HCT116 (cell line): ENCODE measurements around the gene CXCL8. TPM values are rescaled to one million over a fixed set of nuclear protein-coding genes. Genes with fewer than 3 reads are reported as not detected.

Experiments
- ATAC-seq: fragments of 200-7000 bp; cut with Tn5 transposase; 2 replicates; pipeline ENCODE4 v1.9.1; 2020; ENCODE audit warnings: mild to moderate bottlenecking, moderate library complexity
- BruUV-seq: library from RNA; stranded (reverse); fragments of 400-500 nt; replicated peaks from 2 replicates; lab custom pipeline; 2021; lab: Mats Ljungman, UMichigan
- CTCF ChIA-PET: fragments of 300-600 bp; sonication (Branson Sonifier 250); formaldehyde crosslinking; loops from one replicate; lab custom pipeline; 2021; ENCODE audit warnings: antibody characterized with exemption; lab: Charles Lee
- POLR2A ChIA-PET: fragments of 300-600, 350-600 bp; sonication (Branson Sonifier 250); formaldehyde crosslinking; loops from one replicate; lab custom pipeline; 2021; ENCODE audit warnings: antibody characterized with exemption; lab: Charles Lee
- RAD21 ChIA-PET, 2 experiments: fragments of 300-600 bp; sonication (Branson Sonifier 250); formaldehyde crosslinking; loops; one replicate each; lab custom pipeline; 2023; ENCODE audit warnings: low total read pairs in 2 of 2; ENCODE audit not compliant: uncharacterized antibody in 2 of 2, unreplicated experiment in 2 of 2, low non-redundant PET in 1 of 2; lab: Charles Lee
- DNase-seq: peaks from one replicate; pipeline ENCODE4 v3.0.0-alpha.2; 2010; ENCODE audit warnings: low read depth, low spot score
- H2AFZ ChIP-seq: fragments of 200-600 bp; shearing (Covaris generic), sonication (generic); 2 replicates; pipeline ENCODE4 v1.6.1; 2017; ENCODE audit warnings: low read depth, mixed run types, mixed read lengths, antibody characterized with exemption, low read length; ENCODE audit not compliant: poor library complexity, severe bottlenecking
- H3K27ac ChIP-seq: 2 replicates; pipeline ENCODE4 v1.5.1; 2012; ENCODE audit warnings: low read depth, low read length
- H3K27me3 ChIP-seq: fragments of 200-600 bp; sonication (generic); 2 replicates; pipeline ENCODE4 v1.6.1; 2016; ENCODE audit warnings: mixed run types, low read length, mixed read lengths; ENCODE audit not compliant: insufficient read depth
- H3K36me3 ChIP-seq, 2 experiments: fragments of 200-500 bp in 1 of 2; fragments of 200-600 bp in 1 of 2; sonication (Bioruptor generic) in 1 of 2; sonication (generic) in 1 of 2; 2 replicates each; pipeline versions ENCODE4 v1.5.1 to v1.6.1; 2014 to 2016; ENCODE audit warnings: low read length in 2 of 2, inconsistent platforms in 1 of 2, mixed read lengths in 1 of 2, mixed run types in 1 of 2; ENCODE audit not compliant: insufficient read depth in 2 of 2, control insufficient read depth in 1 of 2
- H3K4me1 ChIP-seq, 2 experiments: fragments of 200-600 bp in 1 of 2; sonication (generic) in 1 of 2; 2 replicates each; pipeline versions ENCODE4 v1.5.1 to v1.6.1; 2012 to 2017; ENCODE audit warnings: low read length in 2 of 2, inconsistent platforms in 1 of 2, mild to moderate bottlenecking in 1 of 2, mixed read lengths in 1 of 2, mixed run types in 1 of 2, moderate library complexity in 1 of 2; ENCODE audit not compliant: insufficient read depth in 2 of 2, control insufficient read depth in 1 of 2
- H3K4me2 ChIP-seq: fragments of 200-600 bp; sonication (generic); 2 replicates; pipeline ENCODE4 v1.6.1; 2017; ENCODE audit warnings: mixed run types, low read length, mixed read lengths
- H3K4me3 ChIP-seq, 2 experiments: fragments of 200-600 bp in 1 of 2; sonication (generic) in 1 of 2; replicated peaks in 1 of 2; 2 replicates each; pipeline ENCODE4 v1.5.1; 2011 to 2016; ENCODE audit warnings: low read length in 2 of 2, control low read depth in 1 of 2, low read depth in 1 of 2, mild to moderate bottlenecking in 1 of 2, mixed read lengths in 1 of 2, mixed run types in 1 of 2
- H3K79me2 ChIP-seq: fragments of 200-600 bp; sonication (generic); 2 replicates; pipeline ENCODE4 v1.6.1; 2017; ENCODE audit warnings: mild to moderate bottlenecking, mixed run types, low read length, moderate library complexity, mixed read lengths; ENCODE audit not compliant: insufficient read depth
- H3K9ac ChIP-seq: fragments of 200-600 bp; sonication (generic); 2 replicates; pipeline ENCODE4 v1.6.1; 2016; ENCODE audit warnings: low read length, mixed read lengths
- H3K9me2 ChIP-seq: fragments of 200-600 bp; sonication (generic), shearing (Covaris generic); 2 replicates; pipeline ENCODE4 v1.6.1; 2017; ENCODE audit warnings: mixed run types, mild to moderate bottlenecking, moderate library complexity; ENCODE audit not compliant: insufficient read depth
- H3K9me3 ChIP-seq, 2 experiments: fragments of 200-500 bp in 1 of 2; fragments of 200-600 bp in 1 of 2; sonication (Bioruptor generic) in 1 of 2; sonication (generic) in 1 of 2; 2 replicates each; pipeline ENCODE4 v1.6.1; 2014 to 2017; ENCODE audit warnings: low read length in 2 of 2, mixed read lengths in 2 of 2, inconsistent platforms in 1 of 2, low read depth in 1 of 2, mild to moderate bottlenecking in 1 of 2, mixed run types in 1 of 2, moderate library complexity in 1 of 2; ENCODE audit not compliant: control insufficient read depth in 1 of 2, insufficient read depth in 1 of 2
- H4K20me1 ChIP-seq: fragments of 200-600 bp; sonication (generic), shearing (Covaris generic); 2 replicates; pipeline ENCODE4 v1.6.1; 2017; ENCODE audit warnings: mixed run types, mild to moderate bottlenecking, moderate library complexity; ENCODE audit not compliant: insufficient read depth
- CBX3 ChIP-seq: IDR thresholded peaks from 2 replicates; pipeline ENCODE4 v1.6.1; 2012; ENCODE audit warnings: low read depth
- CEBPB ChIP-seq: IDR thresholded peaks from 2 replicates; pipeline ENCODE4 v1.6.1; 2012; ENCODE audit warnings: low read depth
- ELF1 ChIP-seq: IDR thresholded peaks from 2 replicates; pipeline ENCODE4 v1.6.1; 2012; ENCODE audit warnings: low read depth, borderline replicate concordance
- EZH2phosphoT487 ChIP-seq: fragments of 200-600 bp; IDR thresholded peaks from 2 replicates; pipeline ENCODE4 v1.6.1; 2018; ENCODE audit warnings: antibody characterized with exemption, borderline replicate concordance
- FOSL1 ChIP-seq: IDR thresholded peaks from 2 replicates; pipeline ENCODE4 v1.6.1; 2012; ENCODE audit warnings: low read depth
- JUND ChIP-seq: IDR thresholded peaks from 2 replicates; pipeline ENCODE4 v1.6.1; 2012
- POLR2A ChIP-seq: IDR thresholded peaks from 2 replicates; pipeline ENCODE4 v1.7.0; 2011; ENCODE audit warnings: borderline replicate concordance; ENCODE audit not compliant: insufficient read depth, insufficient read length; ENCODE audit errors: extremely low read depth
- POLR2AphosphoS5 ChIP-seq: IDR thresholded peaks from 2 replicates; pipeline ENCODE4 v1.6.1; 2011; ENCODE audit warnings: mild to moderate bottlenecking, low read depth, low read length, moderate library complexity
- RAD21 ChIP-seq: IDR thresholded peaks from 2 replicates; pipeline ENCODE4 v1.6.1; 2012; ENCODE audit warnings: low read depth, mild to moderate bottlenecking
- SIN3A ChIP-seq: IDR thresholded peaks from 2 replicates; pipeline ENCODE4 v1.6.1; 2012; ENCODE audit warnings: low read depth
- SRF ChIP-seq: IDR thresholded peaks from 2 replicates; pipeline ENCODE4 v1.6.1; 2012; ENCODE audit warnings: low read depth
- TCF7L2 ChIP-seq: IDR thresholded peaks from 2 replicates; pipeline ENCODE4 v1.7.0; 2011; ENCODE audit warnings: borderline replicate concordance, inconsistent platforms; ENCODE audit not compliant: insufficient read depth, insufficient read length; ENCODE audit errors: extremely low read depth
- YY1 ChIP-seq: IDR thresholded peaks from 2 replicates; pipeline ENCODE4 v1.6.1; 2011; ENCODE audit warnings: low read length, low read depth, moderate library complexity, mild to moderate bottlenecking; ENCODE audit not compliant: insufficient replicate concordance; ENCODE audit errors: extremely low read depth
- ZNF274 ChIP-seq: fragments of 200-500 bp; sonication (Bioruptor generic); IDR thresholded peaks from 2 replicates; pipeline ENCODE4 v1.6.1; 2014; ENCODE audit warnings: mild to moderate bottlenecking, low read depth, low read length, inconsistent platforms
- intact Hi-C: fragments of 100-400 bp; cut with micrococcal nuclease; formaldehyde crosslinking; loops from 2 replicates; pipeline ENCODE4 v1.10.0; 2022
- total RNA-seq: library from RNA; stranded (reverse); gene quantifications from one replicate; pipeline ENCODE4 v1.2.1, GENCODE V29; 2021; ENCODE audit not compliant: unreplicated experiment
- TF ChIP-seq, protein P1 (sequence below): IDR thresholded peaks from 2 replicates; pipeline ENCODE4 v1.6.1; 2012
- TF ChIP-seq, protein P2 (sequence below): IDR thresholded peaks from 2 replicates; pipeline ENCODE4 v1.6.1; 2012; ENCODE audit warnings: low read depth
- TF ChIP-seq, protein P3 (sequence below): IDR thresholded peaks from 2 replicates; pipeline ENCODE4 v1.6.1; 2012
- TF ChIP-seq, protein P4 (sequence below): IDR thresholded peaks from 2 replicates; pipeline ENCODE4 v1.6.1; 2011; ENCODE audit warnings: mild to moderate bottlenecking, low read length, moderate library complexity; ENCODE audit not compliant: insufficient replicate concordance; ENCODE audit errors: extremely low read depth

The CXCL8 gene
- total RNA-seq, 1 experiment from 2014 or later = 1.8 TPM

DNA sequence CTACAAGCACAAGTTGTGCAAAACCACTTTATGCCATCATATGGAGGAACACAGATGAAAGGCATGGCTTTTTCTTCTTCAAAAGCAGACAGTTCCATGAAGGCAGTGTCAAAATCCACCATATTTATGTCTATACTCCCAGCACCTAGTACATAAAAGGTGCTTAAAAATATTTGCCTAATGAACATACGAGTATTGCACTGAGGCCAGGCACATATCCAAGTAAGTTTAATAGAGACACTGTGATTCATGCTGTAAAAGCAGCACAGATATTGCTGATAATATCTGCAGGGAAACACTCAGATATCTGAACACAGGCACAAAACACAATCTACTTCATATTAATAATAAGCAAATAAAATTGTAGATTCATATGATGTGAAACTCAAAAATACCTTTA is 48.1 kb upstream of the CXCL8 start:
- ChIA-PET POLR2A (no interaction called here), RAD21 (no interaction called here), CTCF (no interaction called here)
- H3K9me3 ChIP-seq = no peaks in the 10 kb centered on the region
- no peaks in the 10 kb centered on the region for H3K36me3 ChIP-seq
- H3K9me2 ChIP-seq = no peaks in the 10 kb centered on the region
- H3K4me3 ChIP-seq = no peak overlapping the region
- H4K20me1 ChIP-seq = no peaks in the 10 kb centered on the region
- no peaks in the 10 kb centered on the region for H3K4me1 ChIP-seq
- H2AFZ ChIP-seq = no peak overlapping the region
- no peak for ATAC-seq
- H3K27me3 ChIP-seq = no peaks in the 10 kb centered on the region
- no peak overlapping the region for H3K27ac ChIP-seq
- no peaks in the 10 kb centered on the region for H3K79me2 ChIP-seq
- H3K4me2 ChIP-seq = no peak overlapping the region
- intact Hi-C loops = no loop called here
- no peak for TF ChIP-seq EZH2phosphoT487
- no peak for TF ChIP-seq ELF1
- TF ChIP-seq SIN3A = no peak
- no peak for TF ChIP-seq SRF
- TF ChIP-seq CBX3 = no peak
- TF ChIP-seq, protein P1, sequence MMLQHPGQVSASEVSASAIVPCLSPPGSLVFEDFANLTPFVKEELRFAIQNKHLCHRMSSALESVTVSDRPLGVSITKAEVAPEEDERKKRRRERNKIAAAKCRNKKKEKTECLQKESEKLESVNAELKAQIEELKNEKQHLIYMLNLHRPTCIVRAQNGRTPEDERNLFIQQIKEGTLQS = no peak
- TF ChIP-seq JUND = no peak
- no peak for TF ChIP-seq FOSL1
- no peak for TF ChIP-seq YY1
- TF ChIP-seq POLR2A = no peak
- TF ChIP-seq POLR2AphosphoS5 = no peak
- TF ChIP-seq, protein P2, sequence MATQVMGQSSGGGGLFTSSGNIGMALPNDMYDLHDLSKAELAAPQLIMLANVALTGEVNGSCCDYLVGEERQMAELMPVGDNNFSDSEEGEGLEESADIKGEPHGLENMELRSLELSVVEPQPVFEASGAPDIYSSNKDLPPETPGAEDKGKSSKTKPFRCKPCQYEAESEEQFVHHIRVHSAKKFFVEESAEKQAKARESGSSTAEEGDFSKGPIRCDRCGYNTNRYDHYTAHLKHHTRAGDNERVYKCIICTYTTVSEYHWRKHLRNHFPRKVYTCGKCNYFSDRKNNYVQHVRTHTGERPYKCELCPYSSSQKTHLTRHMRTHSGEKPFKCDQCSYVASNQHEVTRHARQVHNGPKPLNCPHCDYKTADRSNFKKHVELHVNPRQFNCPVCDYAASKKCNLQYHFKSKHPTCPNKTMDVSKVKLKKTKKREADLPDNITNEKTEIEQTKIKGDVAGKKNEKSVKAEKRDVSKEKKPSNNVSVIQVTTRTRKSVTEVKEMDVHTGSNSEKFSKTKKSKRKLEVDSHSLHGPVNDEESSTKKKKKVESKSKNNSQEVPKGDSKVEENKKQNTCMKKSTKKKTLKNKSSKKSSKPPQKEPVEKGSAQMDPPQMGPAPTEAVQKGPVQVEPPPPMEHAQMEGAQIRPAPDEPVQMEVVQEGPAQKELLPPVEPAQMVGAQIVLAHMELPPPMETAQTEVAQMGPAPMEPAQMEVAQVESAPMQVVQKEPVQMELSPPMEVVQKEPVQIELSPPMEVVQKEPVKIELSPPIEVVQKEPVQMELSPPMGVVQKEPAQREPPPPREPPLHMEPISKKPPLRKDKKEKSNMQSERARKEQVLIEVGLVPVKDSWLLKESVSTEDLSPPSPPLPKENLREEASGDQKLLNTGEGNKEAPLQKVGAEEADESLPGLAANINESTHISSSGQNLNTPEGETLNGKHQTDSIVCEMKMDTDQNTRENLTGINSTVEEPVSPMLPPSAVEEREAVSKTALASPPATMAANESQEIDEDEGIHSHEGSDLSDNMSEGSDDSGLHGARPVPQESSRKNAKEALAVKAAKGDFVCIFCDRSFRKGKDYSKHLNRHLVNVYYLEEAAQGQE = no peak
- TF ChIP-seq, protein P3, sequence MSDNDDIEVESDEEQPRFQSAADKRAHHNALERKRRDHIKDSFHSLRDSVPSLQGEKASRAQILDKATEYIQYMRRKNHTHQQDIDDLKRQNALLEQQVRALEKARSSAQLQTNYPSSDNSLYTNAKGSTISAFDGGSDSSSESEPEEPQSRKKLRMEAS = no peak
- TF ChIP-seq, protein P4, sequence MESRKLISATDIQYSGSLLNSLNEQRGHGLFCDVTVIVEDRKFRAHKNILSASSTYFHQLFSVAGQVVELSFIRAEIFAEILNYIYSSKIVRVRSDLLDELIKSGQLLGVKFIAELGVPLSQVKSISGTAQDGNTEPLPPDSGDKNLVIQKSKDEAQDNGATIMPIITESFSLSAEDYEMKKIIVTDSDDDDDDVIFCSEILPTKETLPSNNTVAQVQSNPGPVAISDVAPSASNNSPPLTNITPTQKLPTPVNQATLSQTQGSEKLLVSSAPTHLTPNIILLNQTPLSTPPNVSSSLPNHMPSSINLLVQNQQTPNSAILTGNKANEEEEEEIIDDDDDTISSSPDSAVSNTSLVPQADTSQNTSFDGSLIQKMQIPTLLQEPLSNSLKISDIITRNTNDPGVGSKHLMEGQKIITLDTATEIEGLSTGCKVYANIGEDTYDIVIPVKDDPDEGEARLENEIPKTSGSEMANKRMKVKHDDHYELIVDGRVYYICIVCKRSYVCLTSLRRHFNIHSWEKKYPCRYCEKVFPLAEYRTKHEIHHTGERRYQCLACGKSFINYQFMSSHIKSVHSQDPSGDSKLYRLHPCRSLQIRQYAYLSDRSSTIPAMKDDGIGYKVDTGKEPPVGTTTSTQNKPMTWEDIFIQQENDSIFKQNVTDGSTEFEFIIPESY = no peak
- no peak for TF ChIP-seq RAD21
- TF ChIP-seq ZNF274 = no peak
- no peak for TF ChIP-seq TCF7L2
- no peak for TF ChIP-seq CEBPB
- BruUV-seq = no TSS peak
- no peak for DNase-seq
- no peak overlapping the region for H3K9ac ChIP-seq
